Osteocyte (in vitro differentiated cells): ENCODE results near the gene OR4D1. TPM values are rescaled to one million over a fixed set of nuclear protein-coding genes. Genes with fewer than 3 reads are reported as not detected.
"Not testable (repeated sequence)": the region's sequence is repeated elsewhere in the genome, so short reads cannot be mapped to it uniquely, and the experiment has no call there.

Source experiments
- DNase-seq: peaks from one replicate; pipeline ENCODE4 v3.0.0; 2021; ENCODE audit warnings: mixed read lengths; ENCODE audit not compliant: unreplicated experiment; ENCODE audit errors: extremely low spot score
- H3K27ac Mint-ChIP-seq: one replicate; pipeline ENCODE4 v1.8.0; 2021; ENCODE audit warnings: mild to moderate bottlenecking, mixed read lengths; ENCODE audit not compliant: unreplicated experiment
- H3K27me3 Mint-ChIP-seq: one replicate; pipeline ENCODE4 v1.8.0; 2021; ENCODE audit warnings: mixed read lengths; ENCODE audit not compliant: unreplicated experiment
- H3K36me3 Mint-ChIP-seq: one replicate; pipeline ENCODE4 v1.8.0; 2021; ENCODE audit warnings: mixed read lengths; ENCODE audit not compliant: unreplicated experiment
- H3K4me1 Mint-ChIP-seq: one replicate; pipeline ENCODE4 v1.8.0; 2021; ENCODE audit warnings: mixed read lengths; ENCODE audit not compliant: unreplicated experiment
- H3K4me3 Mint-ChIP-seq: one replicate; pipeline ENCODE4 v1.8.0; 2021; ENCODE audit warnings: mild to moderate bottlenecking, moderate library complexity, mixed read lengths; ENCODE audit not compliant: unreplicated experiment
- H3K9me3 Mint-ChIP-seq: one replicate; pipeline ENCODE4 v1.8.0; 2021; ENCODE audit warnings: mixed read lengths; ENCODE audit not compliant: unreplicated experiment
- long read RNA-seq: library from polyadenylated mRNA; unstranded; transcript quantifications from one replicate; pipeline ENCODE4 v2.0.0, GENCODE V29; 2021
- total RNA-seq: library from RNA; stranded (reverse); gene quantifications from 2 replicates; pipeline ENCODE4 v1.2.1, GENCODE V29; 2021
- TF ChIP-seq, protein P1 (sequence below): fragments of 200-600 bp; sonication (generic); IDR thresholded peaks from 2 replicates; pipeline ENCODE4 v1.5.0; 2021; ENCODE audit warnings: antibody characterized with exemption, mild to moderate bottlenecking, moderate library complexity

OR4D1 gene
- 0.11 TPM in 1 of 2 replicates, not detected in the other for total RNA-seq
- long read RNA-seq = 0 reads

DNA sequence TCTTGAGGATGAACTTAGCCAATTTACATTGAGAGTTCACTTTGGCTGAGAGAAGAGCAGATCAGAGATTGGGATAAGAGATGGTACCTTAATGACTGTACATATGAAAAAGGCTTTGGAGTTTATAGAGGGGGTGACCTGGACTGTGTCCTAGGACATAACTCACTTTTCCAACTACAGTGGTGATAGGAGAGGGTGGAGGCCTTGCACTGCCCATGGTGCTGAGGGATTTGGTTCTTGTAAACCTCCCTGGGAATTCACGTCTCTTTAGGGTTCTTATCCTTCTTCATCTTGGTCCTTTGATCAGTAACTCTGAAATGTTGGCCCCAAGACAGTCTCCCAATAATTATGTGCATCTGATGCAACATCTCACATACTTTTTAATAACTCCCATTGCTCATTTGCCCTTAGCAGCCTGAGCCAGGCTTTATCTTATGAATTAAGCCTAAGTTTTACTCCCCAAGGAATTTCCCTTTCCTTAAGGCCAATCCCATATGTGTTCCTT, at the start of gene OR4D1:
Gene OR4D1 (plus strand): TSS at position 455 of the 505 bp plus-strand sequence. CDS start 6,770 bp downstream, outside the sequence.
- Mint-ChIP-seq H3K27me3 (peaks cover 56% of the 10 kb centered on the region), H3K36me3 (no peaks in the 10 kb centered on the region), H3K4me1 (no peaks in the 10 kb centered on the region), H3K27ac (no peak within 1 kb of the TSS), H3K4me3 (no peak within 1 kb of the TSS), H3K9me3 (peaks cover 20% of the 10 kb centered on the region)
- DNase-seq = no peak
- TF ChIP-seq, protein P1, sequence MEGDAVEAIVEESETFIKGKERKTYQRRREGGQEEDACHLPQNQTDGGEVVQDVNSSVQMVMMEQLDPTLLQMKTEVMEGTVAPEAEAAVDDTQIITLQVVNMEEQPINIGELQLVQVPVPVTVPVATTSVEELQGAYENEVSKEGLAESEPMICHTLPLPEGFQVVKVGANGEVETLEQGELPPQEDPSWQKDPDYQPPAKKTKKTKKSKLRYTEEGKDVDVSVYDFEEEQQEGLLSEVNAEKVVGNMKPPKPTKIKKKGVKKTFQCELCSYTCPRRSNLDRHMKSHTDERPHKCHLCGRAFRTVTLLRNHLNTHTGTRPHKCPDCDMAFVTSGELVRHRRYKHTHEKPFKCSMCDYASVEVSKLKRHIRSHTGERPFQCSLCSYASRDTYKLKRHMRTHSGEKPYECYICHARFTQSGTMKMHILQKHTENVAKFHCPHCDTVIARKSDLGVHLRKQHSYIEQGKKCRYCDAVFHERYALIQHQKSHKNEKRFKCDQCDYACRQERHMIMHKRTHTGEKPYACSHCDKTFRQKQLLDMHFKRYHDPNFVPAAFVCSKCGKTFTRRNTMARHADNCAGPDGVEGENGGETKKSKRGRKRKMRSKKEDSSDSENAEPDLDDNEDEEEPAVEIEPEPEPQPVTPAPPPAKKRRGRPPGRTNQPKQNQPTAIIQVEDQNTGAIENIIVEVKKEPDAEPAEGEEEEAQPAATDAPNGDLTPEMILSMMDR = no peak

DNA sequence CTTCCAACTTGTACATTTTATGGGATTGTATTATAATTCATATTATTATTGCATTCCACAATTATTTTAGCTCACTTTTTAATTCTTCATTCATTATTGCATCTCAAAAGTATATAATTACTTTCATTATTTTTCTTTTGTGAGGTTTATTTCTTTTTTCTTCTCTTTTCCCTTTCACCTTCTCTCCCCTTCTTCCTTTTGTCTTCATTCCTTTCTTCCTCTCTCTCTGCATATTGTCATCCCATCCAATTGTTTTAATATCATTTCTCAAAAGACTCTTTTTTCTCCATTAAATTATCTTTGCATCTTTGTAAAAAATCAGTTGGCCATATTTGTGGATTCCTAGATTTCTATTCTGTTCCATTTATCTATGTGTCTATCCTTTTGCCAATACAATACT, 47.7 kb upstream of the OR4D1 start:
- H3K4me3 Mint-ChIP-seq = no peak overlapping the region
- no peak for DNase-seq

DNA sequence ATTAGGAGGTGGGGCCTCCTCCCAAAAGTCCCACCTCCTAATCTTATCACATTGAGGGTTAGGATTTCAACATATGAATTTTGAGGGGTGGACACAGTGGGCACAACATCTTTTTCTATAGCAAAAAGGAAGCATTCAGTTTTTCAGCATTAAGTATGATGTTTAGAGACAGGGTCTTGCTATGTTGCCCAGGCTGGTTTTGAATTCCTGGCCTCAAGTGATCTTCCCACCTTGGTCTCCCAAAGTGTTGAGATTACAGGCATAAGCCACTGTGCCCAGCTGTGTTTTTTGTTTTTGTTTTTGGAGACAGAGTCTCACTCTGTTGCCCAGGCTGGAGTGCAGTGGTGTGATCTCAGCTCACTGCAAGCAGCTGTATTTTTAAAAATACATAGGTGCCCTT, 46.3 kb upstream of the OR4D1 start:
- not testable (repeated sequence) for H3K27ac Mint-ChIP-seq, H3K27me3 Mint-ChIP-seq, H3K4me1 Mint-ChIP-seq, H3K36me3 Mint-ChIP-seq, H3K4me3 Mint-ChIP-seq, H3K9me3 Mint-ChIP-seq, DNase-seq

More for the DNA sequence above, 47.7 kb upstream of the OR4D1 start:
- H3K27me3 Mint-ChIP-seq = no peaks in the 10 kb centered on the region
- no peak overlapping the region for H3K27ac Mint-ChIP-seq
- TF ChIP-seq, protein P1 = no peak
- H3K9me3 Mint-ChIP-seq = no peaks in the 10 kb centered on the region
- H3K4me1 Mint-ChIP-seq = no peaks in the 10 kb centered on the region
- H3K36me3 Mint-ChIP-seq = no peaks in the 10 kb centered on the region

DNA sequence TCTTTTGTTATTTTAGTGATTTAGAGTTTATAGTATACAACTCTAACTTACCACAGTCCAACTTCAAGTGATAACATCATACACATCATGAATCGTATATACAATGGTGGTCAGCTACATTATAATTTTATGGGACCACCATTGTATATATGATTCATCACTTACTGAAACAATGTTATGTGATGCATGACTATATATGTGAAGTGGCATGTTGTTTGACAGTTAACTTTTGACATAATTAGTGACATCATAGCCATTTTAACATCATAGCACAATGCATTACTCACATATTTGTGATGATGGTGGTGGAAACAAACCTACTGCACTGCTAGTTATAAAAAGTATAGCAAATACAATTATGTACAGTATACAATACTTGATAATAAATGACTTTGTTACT, 43.1 kb upstream of the OR4D1 start:
- no peaks in the 10 kb centered on the region for H3K4me1 Mint-ChIP-seq
- no peak for DNase-seq
- no peak overlapping the region for H3K27ac Mint-ChIP-seq
- H3K27me3 Mint-ChIP-seq = peaks cover 6% of the 10 kb centered on the region
- H3K36me3 Mint-ChIP-seq = peaks cover 2% of the 10 kb centered on the region
- no peak overlapping the region for H3K4me3 Mint-ChIP-seq
- peaks cover 9% of the 10 kb centered on the region for H3K9me3 Mint-ChIP-seq
- TF ChIP-seq, protein P1 = no peak

DNA sequence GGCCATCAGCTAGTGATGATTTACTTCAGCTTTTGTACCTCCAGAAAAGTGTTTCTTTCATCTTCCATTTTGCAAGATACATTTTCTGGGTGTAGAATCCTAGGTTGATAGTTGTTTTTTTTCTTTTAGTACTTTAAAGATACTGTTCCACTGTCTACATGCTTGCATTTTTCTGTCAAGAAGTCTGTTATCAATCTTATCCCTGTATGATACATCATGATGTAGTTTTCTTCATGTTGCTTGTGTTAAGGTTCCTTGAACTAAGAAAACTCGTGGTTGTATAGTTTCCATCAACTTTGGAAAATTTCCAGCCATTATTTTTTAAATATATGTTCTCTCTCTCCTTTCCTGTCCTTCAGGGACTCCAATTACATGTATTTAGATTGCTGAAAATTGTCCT, 40.9 kb upstream of the OR4D1 start:
- Mint-ChIP-seq H3K27ac (no peak overlapping the region), H3K27me3 (peaks cover 10% of the 10 kb centered on the region), H3K9me3 (peaks cover 9% of the 10 kb centered on the region), H3K4me3 (no peak overlapping the region), H3K36me3 (peaks cover 2% of the 10 kb centered on the region), H3K4me1 (no peaks in the 10 kb centered on the region)
- TF ChIP-seq, protein P1 = no peak
- no peak for DNase-seq

- H3K4me1 Mint-ChIP-seq = no peaks in the 10 kb centered on the region
- DNase-seq = no peak
- H3K4me3 Mint-ChIP-seq = no peak overlapping the region
- H3K27me3 Mint-ChIP-seq = peaks cover 18% of the 10 kb centered on the region
- TF ChIP-seq, protein P1 = no peak
- no peak overlapping the region for H3K27ac Mint-ChIP-seq
- peaks cover 2% of the 10 kb centered on the region for H3K36me3 Mint-ChIP-seq
- peaks cover 9% of the 10 kb centered on the region for H3K9me3 Mint-ChIP-seq
These were observed 39.0 kb upstream of the OR4D1 start for GRCh38 chr17:58109197-58109596.
